Pancreas (tissue), 10 donors: ENCODE results near the gene C1QA. TPM values are rescaled to one million over a fixed set of nuclear protein-coding genes. Genes with fewer than 3 reads are reported as not detected.
"Not testable (repeated sequence)": the region's sequence is repeated elsewhere in the genome, so short reads cannot be mapped to it uniquely, and the experiment has no call there.

Experiments used
- ATAC-seq, 4 donors: fragments of 200-7000 bp; cut with Tn5 transposase; one replicate each; pipeline versions ENCODE4 v1.8.0 to v1.9.1; 2020; ENCODE audit warnings: mild to moderate bottlenecking in 4 of 4, moderate library complexity in 4 of 4
- DNase-seq, 6 donors: peaks; one replicate each; pipeline ENCODE4 v3.0.0-alpha.2; 2020
- FAIRE-seq: peaks from 2 replicates; lab custom pipeline; 2012; peaks lifted over from hg19 to GRCh38; lab: Jason Lieb, UNC
- H3K27ac ChIP-seq, 4 donors: fragments of 200-600 bp; sonication (generic); 1 replicate in 3 of 4; 2 replicates in 1 of 4; pipeline versions ENCODE4 v1.5.0 to v1.8.0; 2020
- H3K27me3 ChIP-seq, 4 donors: fragments of 200-600 bp; one replicate each; pipeline ENCODE4 v1.8.0; 2021
- H3K36me3 ChIP-seq, 3 donors: fragments of 200-600 bp; sonication (generic) in 1 of 3; one replicate each; pipeline versions ENCODE4 v1.5.0 to v1.8.0; 2020 to 2021
- H3K4me1 ChIP-seq, 3 donors: fragments of 200-600 bp; one replicate each; pipeline ENCODE4 v1.8.0; 2021
- H3K4me3 ChIP-seq, 4 donors: fragments of 200-600 bp; sonication (generic) in 2 of 4; one replicate each; pipeline versions ENCODE4 v1.5.0 to v1.8.0; 2020 to 2021
- H3K9me3 ChIP-seq, 4 donors: fragments of 200-600 bp; one replicate each; pipeline ENCODE4 v1.8.0; 2021
- CTCF ChIP-seq, 4 donors: fragments of 200-600 bp; sonication (generic) in 3 of 4; IDR thresholded peaks; one replicate each; pipeline versions ENCODE4 v1.5.0 to v1.8.0; 2021; ENCODE audit warnings: antibody characterized with exemption in 4 of 4
- WGBS, 2 donors: extraction: QIAGEN DNeasy Blood & Tissue Kit; methylation state at CpG; one replicate each; pipeline ENCODE4 v1.1.7; 2013; 5-methylcytosine and 5-hydroxymethylcytosine counted together
- intact Hi-C, 3 donors: fragments of 100-400 bp; cut with DNase I; formaldehyde crosslinking; loops; one replicate each; pipeline versions ENCODE4 v1.11.1 to v1.14.2; 2022
- polyA plus RNA-seq, 2 donors: library from polyadenylated mRNA; stranded (reverse); fragments of 200-250 nt; gene quantifications; one replicate each; pipeline ENCODE4 v1.2.3, GENCODE V29; 2013
- total RNA-seq, 6 donors: library from RNA; stranded (reverse); fragmentation: NEBNext Ultra II Directional in 4 of 6; extraction: Animal tissue kit (Norgen Biotek cat#: 25700) in 4 of 6; gene quantifications; one replicate each; pipeline versions ENCODE4 v1.2.1 to v1.2.4, GENCODE V29; 2021 to 2023
- donor health status: healthy with polysubstance abuse.
- donor health status: DM: no; HTN: no; CAD: no; lungs with moderate emphysema.
- donor health status: DM: no; HTN: no; CAD: no.
- donor health status: control.
- donor health status: control.
- donor health status: Bipolar disorder and iron deficiency.
- donor health status: DM: yes; HTN: yes; CAD: no.
- donor health status: DM: no; HTN: no; CAD: no.
- donor health status: DM: no; HTN: no; CAD: no.
- donor health status: DM: yes; HTN: yes; CAD: no.

The C1QA gene
- total and polyA plus RNA-seq, 8 donors = 3.3 to 115 (median 19.0) TPM

GRCh38 chr1:22670352-22670975, 34.0 kb downstream of the C1QA start:
- H3K4me1 ChIP-seq = no peaks in the 10 kb centered on the region
- no peak overlapping the region for H3K27ac ChIP-seq
- 55 to 67% methylated on average over 12 of the region's 12 CpGs for WGBS, 2 donors
- TF ChIP-seq CTCF (IDR thresholded peaks at IDR 0.05) = no peak
- intact Hi-C loops = no loop called here
- H3K9me3 ChIP-seq = no peaks in the 10 kb centered on the region
- no peaks in the 10 kb centered on the region for H3K27me3 ChIP-seq
- FAIRE-seq (no peak), DNase-seq (no peak), ATAC-seq (peak in 1 of 4 donors; percentile 31)
- H3K4me3 ChIP-seq = no peak overlapping the region
- H3K36me3 ChIP-seq = no peaks in the 10 kb centered on the region

- Histone ChIP-seq H3K4me3 (no peak overlapping the region), H3K9me3 (no peaks in the 10 kb centered on the region), H3K27ac (no peak overlapping the region), H3K4me1 (no peaks in the 10 kb centered on the region), H3K36me3 (no peaks in the 10 kb centered on the region), H3K27me3 (no peaks in the 10 kb centered on the region)
- WGBS, 2 donors = 84 to 88% methylated on average over 4 of the region's 4 CpGs
- DNase-seq (no peak), FAIRE-seq (no peak), ATAC-seq (no peak)
- TF ChIP-seq CTCF (IDR thresholded peaks at IDR 0.05) = no peak
- intact Hi-C loops = no loop called here
Measured at GRCh38 chr1:22671999-22672398, 35.6 kb downstream of the C1QA start.

- peak; percentile 14 to 33 (median 24) for TF ChIP-seq CTCF (IDR thresholded peaks at IDR 0.05)
- Histone ChIP-seq H3K27me3 (no peaks in the 10 kb centered on the region), H3K36me3 (no peaks in the 10 kb centered on the region), H3K27ac (no peak overlapping the region), H3K9me3 (no peaks in the 10 kb centered on the region), H3K4me3 (no peak overlapping the region), H3K4me1 (no peaks in the 10 kb centered on the region)
- peak in 3 of 4 donors; percentile 53 to 76 (median 60) for ATAC-seq
- FAIRE-seq = no peak
- intact Hi-C loops = no loop called here
- WGBS, 2 donors = 16 to 19% methylated on average over 17 of the region's 17 CpGs
- peak in 1 of 6 donors; percentile 29 for DNase-seq
Measured at GRCh38 chr1:22673486-22674409, 37.3 kb downstream of the C1QA start.

- no peaks in the 10 kb centered on the region for H3K36me3 ChIP-seq
- FAIRE-seq = no peak
- intact Hi-C loops = no loop called here
- TF ChIP-seq CTCF (IDR thresholded peaks at IDR 0.05) = no peak
- no peak overlapping the region for H3K27ac ChIP-seq
- H3K4me3 ChIP-seq = no peak overlapping the region
- no peak for ATAC-seq
- H3K27me3 ChIP-seq = no peaks in the 10 kb centered on the region
- H3K9me3 ChIP-seq = no peaks in the 10 kb centered on the region
- H3K4me1 ChIP-seq = no peaks in the 10 kb centered on the region
- DNase-seq = no peak
- 17 to 39% methylated on average over 1 of the region's 1 CpG for WGBS, 2 donors
Measured at GRCh38 chr1:22674410-22674749, 38.0 kb downstream of the C1QA start.

- H3K4me1 ChIP-seq, intact Hi-C loops, H3K9me3 ChIP-seq, ATAC-seq, H3K27ac ChIP-seq, FAIRE-seq, H3K36me3 ChIP-seq, H3K27me3 ChIP-seq, DNase-seq, H3K4me3 ChIP-seq: not testable (repeated sequence)
- 87 to 93% methylated on average over 15 of the region's 15 CpGs for WGBS, 2 donors
Measured at GRCh38 chr1:22676151-22676550, 39.7 kb downstream of the C1QA start.
